H9 (cell line): ENCODE data around the gene SNRPD3. TPM values are rescaled to one million over a fixed set of nuclear protein-coding genes. Genes with fewer than 3 reads are reported as not detected.

Source experiments
- DNase-seq: peaks from one replicate; pipeline ENCODE4 v3.0.0-alpha.2; 2017
- H2AFZ ChIP-seq: one replicate; pipeline ENCODE4 v1.6.1; 2013; ENCODE audit warnings: mild to moderate bottlenecking, low read length, control low read depth, moderate library complexity
- H2AK5ac ChIP-seq: 2 replicates; pipeline ENCODE4 v1.6.1; 2013; ENCODE audit warnings: low read length, control low read depth, mixed read lengths; ENCODE audit not compliant: insufficient read length
- H2BK120ac ChIP-seq: one replicate; pipeline ENCODE4 v1.6.1; 2013; ENCODE audit warnings: low read depth, mild to moderate bottlenecking, low read length, control low read depth, inconsistent platforms; ENCODE audit not compliant: poor library complexity, severe bottlenecking
- H2BK12ac ChIP-seq: 2 replicates; pipeline ENCODE4 v1.6.1; 2013; ENCODE audit warnings: low read length, control low read depth, mixed read lengths, low read depth; ENCODE audit not compliant: insufficient read length
- H2BK15ac ChIP-seq: 2 replicates; pipeline ENCODE4 v1.6.1; 2013; ENCODE audit warnings: low read depth, low read length, control low read depth
- H2BK20ac ChIP-seq: one replicate; pipeline ENCODE4 v1.6.1; 2013; ENCODE audit warnings: low read depth, mild to moderate bottlenecking, low read length, control low read depth, inconsistent platforms; ENCODE audit not compliant: poor library complexity, severe bottlenecking
- H2BK5ac ChIP-seq: 2 replicates; pipeline ENCODE4 v1.6.1; 2013; ENCODE audit warnings: low read length, control low read depth, mixed read lengths; ENCODE audit not compliant: insufficient read length
- H3K14ac ChIP-seq: 2 replicates; pipeline ENCODE4 v1.6.1; 2013; ENCODE audit warnings: low read length, control low read depth; ENCODE audit not compliant: insufficient read depth
- H3K18ac ChIP-seq: 2 replicates; pipeline ENCODE4 v1.6.1; 2013; ENCODE audit warnings: low read depth, mild to moderate bottlenecking, mixed read lengths, low read length, control low read depth; ENCODE audit not compliant: insufficient read length
- H3K23ac ChIP-seq: 2 replicates; pipeline ENCODE4 v1.6.1; 2013; ENCODE audit warnings: low read length, control low read depth, mixed read lengths, low read depth; ENCODE audit not compliant: insufficient read length
- H3K23me2 ChIP-seq: 2 replicates; pipeline ENCODE4 v1.6.1; 2013; ENCODE audit warnings: low read depth, mild to moderate bottlenecking, mixed read lengths, low read length, control low read depth; ENCODE audit not compliant: insufficient read length, poor library complexity, severe bottlenecking
- H3K27ac ChIP-seq: 2 replicates; pipeline ENCODE4 v1.5.1; 2013; ENCODE audit warnings: low read length, control low read depth, mixed read lengths, low read depth; ENCODE audit not compliant: insufficient read length
- H3K27me3 ChIP-seq: 2 replicates; pipeline ENCODE4 v1.6.1; 2013; ENCODE audit warnings: low read length, control low read depth, inconsistent platforms; ENCODE audit not compliant: insufficient read depth
- H3K4ac ChIP-seq: 2 replicates; pipeline ENCODE4 v1.6.1; 2013; ENCODE audit warnings: low read depth, mild to moderate bottlenecking, control low read depth, inconsistent platforms, low read length, moderate library complexity
- H3K4me1 ChIP-seq: 2 replicates; pipeline ENCODE4 v1.6.1; 2013; ENCODE audit warnings: low read length, control low read depth, inconsistent platforms; ENCODE audit not compliant: insufficient read depth
- H3K4me2 ChIP-seq: 2 replicates; pipeline ENCODE4 v1.6.1; 2013; ENCODE audit warnings: low read length, control low read depth, mixed read lengths; ENCODE audit not compliant: insufficient read length, insufficient read depth
- H3K56ac ChIP-seq: 2 replicates; pipeline ENCODE4 v1.6.1; 2013; ENCODE audit warnings: low read depth, mild to moderate bottlenecking, mixed read lengths, low read length, control low read depth; ENCODE audit not compliant: insufficient read length
- H3K79me1 ChIP-seq: 2 replicates; pipeline ENCODE4 v1.6.1; 2013; ENCODE audit warnings: low read depth, mild to moderate bottlenecking, moderate library complexity, low read length, control low read depth, inconsistent platforms; ENCODE audit not compliant: insufficient read depth, poor library complexity, severe bottlenecking
- H3K79me2 ChIP-seq: 2 replicates; pipeline ENCODE4 v1.6.1; 2013; ENCODE audit warnings: low read length, control low read depth, inconsistent platforms; ENCODE audit not compliant: insufficient read depth
- H3K9ac ChIP-seq: 2 replicates; pipeline ENCODE4 v1.6.1; 2013; ENCODE audit warnings: low read length, control low read depth, mixed read lengths; ENCODE audit not compliant: insufficient read length; ENCODE audit errors: extremely low read depth
- H3K9me3 ChIP-seq: one replicate; pipeline ENCODE4 v1.6.1; 2013; ENCODE audit warnings: low read depth, low read length, inconsistent platforms; ENCODE audit not compliant: control insufficient read depth
- H3T11ph ChIP-seq: one replicate; pipeline ENCODE4 v1.6.1; 2013; ENCODE audit warnings: mild to moderate bottlenecking, low read length, control low read depth, inconsistent platforms
- H4K20me1 ChIP-seq: one replicate; pipeline ENCODE4 v1.6.1; 2013; ENCODE audit not compliant: control insufficient read depth, insufficient read length, insufficient read depth
- H4K5ac ChIP-seq: 2 replicates; pipeline ENCODE4 v1.6.1; 2013; ENCODE audit warnings: low read depth, mild to moderate bottlenecking, mixed read lengths, low read length, control low read depth; ENCODE audit not compliant: insufficient read length
- H4K8ac ChIP-seq: replicated peaks from 2 replicates; pipeline ENCODE4 v1.6.1; 2013; ENCODE audit warnings: low read length, control low read depth, mixed read lengths, low read depth; ENCODE audit not compliant: insufficient read length
- H4K91ac ChIP-seq: 2 replicates; pipeline ENCODE4 v1.6.1; 2013; ENCODE audit warnings: low read depth, mild to moderate bottlenecking, moderate library complexity, mixed read lengths, low read length, control low read depth; ENCODE audit not compliant: insufficient read length
- H3K27ac Mint-ChIP-seq, 3 experiments: 2 replicates in 2 of 3; 3 replicates in 1 of 3; pipeline ENCODE4 v1.8.0; 2020 to 2021; ENCODE audit warnings: mixed read lengths in 3 of 3, mild to moderate bottlenecking in 1 of 3, moderate library complexity in 1 of 3
- H3K27me3 Mint-ChIP-seq: 2 replicates; pipeline ENCODE4 v1.8.0; 2021; ENCODE audit warnings: low read depth, mild to moderate bottlenecking, moderate library complexity, mixed read lengths
- H3K36me3 Mint-ChIP-seq, 3 experiments: 2 replicates in 2 of 3; 3 replicates in 1 of 3; pipeline ENCODE4 v1.8.0; 2020 to 2021; ENCODE audit warnings: low read depth in 3 of 3, mixed read lengths in 3 of 3; ENCODE audit not compliant: insufficient read depth in 1 of 3
- H3K4me1 Mint-ChIP-seq, 2 experiments: 2 replicates each; pipeline ENCODE4 v1.8.0; 2020; ENCODE audit warnings: mixed read lengths in 2 of 2
- H3K4me3 Mint-ChIP-seq, 2 experiments: 2 replicates in 1 of 2; 3 replicates in 1 of 2; pipeline ENCODE4 v1.8.0; 2020 to 2021; ENCODE audit warnings: mild to moderate bottlenecking in 2 of 2, mixed read lengths in 2 of 2, moderate library complexity in 1 of 2
- H3K9me3 Mint-ChIP-seq, 2 experiments: 2 replicates in 1 of 2; 3 replicates in 1 of 2; pipeline ENCODE4 v1.8.0; 2020; ENCODE audit warnings: mild to moderate bottlenecking in 2 of 2, mixed read lengths in 2 of 2, moderate library complexity in 1 of 2
- CTCF ChIP-seq: fragments of 200-600 bp; sonication (generic); conservative IDR thresholded peaks from 3 replicates; pipeline ENCODE4 v1.8.0; 2021; ENCODE audit warnings: antibody characterized with exemption, mild to moderate bottlenecking
- WGBS: extraction: QIAGEN DNeasy Blood & Tissue Kit; methylation state at CpG from one replicate; pipeline ENCODE4 v1.1.7; 2013; ENCODE audit warnings: missing lambda C conversion rate, low lambda C conversion rate, mixed read lengths; ENCODE audit not compliant: insufficient read length; ENCODE audit errors: extremely low coverage; 5-methylcytosine and 5-hydroxymethylcytosine counted together
- total RNA-seq: library from RNA; stranded (reverse); gene quantifications from 2 replicates; pipeline ENCODE4 v1.2.1, GENCODE V29; 2021

Gene SNRPD3
- total RNA-seq, 1 experiment from 2014 or later: 212 TPM

GRCh38 chr22:24576778-24577177, 21.0 kb downstream of the SNRPD3 start:
- Mint-ChIP-seq H3K27me3 (no peaks in the 10 kb centered on the region), H3K36me3 (peaks cover 29 to 43% (median 38%) of the 10 kb centered on the region in 3 experiments), H3K4me1 (no peaks in the 10 kb centered on the region), H3K4me3 (no peak overlapping the region), H3K9me3 (no peaks in the 10 kb centered on the region), H3K27ac (peak overlapping the region in 1 of 3 experiments; percentile 46; a peak in 2 of 7 replicates)
- Histone ChIP-seq H3K56ac (no peak overlapping the region), H3K79me1 (no peaks in the 10 kb centered on the region), H4K20me1 (no peaks in the 10 kb centered on the region), H4K91ac (no peak overlapping the region), H3K23me2 (no peaks in the 10 kb centered on the region), H2AK5ac (no peak overlapping the region), H2AFZ (no peak overlapping the region), H3K18ac (no peak overlapping the region), H3T11ph (no peak overlapping the region), H3K27me3 (no peaks in the 10 kb centered on the region), H2BK12ac (no peak overlapping the region), H3K4me2 (no peak overlapping the region), H2BK5ac (no peak overlapping the region), H3K4ac (no peak overlapping the region), H2BK20ac (no peak overlapping the region), H3K4me1 (no peaks in the 10 kb centered on the region), H3K79me2 (no peaks in the 10 kb centered on the region), H4K5ac (no peak overlapping the region), H3K27ac (no peak overlapping the region), H3K9me3 (no peaks in the 10 kb centered on the region), H3K23ac (no peak overlapping the region), H4K8ac (no peak overlapping the region), H2BK15ac (no peak overlapping the region), H2BK120ac (no peak overlapping the region), H3K9ac (no peak overlapping the region), H3K14ac (no peak overlapping the region)
- DNase-seq: no peak
- WGBS: no CpG with 5 or more reads among the region's 1 CpG
- no peak for TF ChIP-seq CTCF
